GM12801 (cell line): ENCODE measurements around the gene HNRNPAB.

Experiments used
- TF ChIP-seq, protein P1 (sequence below): IDR thresholded peaks from one replicate; pipeline ENCODE4 v1.5.1; 2011; ENCODE audit warnings: control low read depth; ENCODE audit not compliant: insufficient read length; ENCODE audit errors: extremely low read depth

HNRNPAB gene

DNA sequence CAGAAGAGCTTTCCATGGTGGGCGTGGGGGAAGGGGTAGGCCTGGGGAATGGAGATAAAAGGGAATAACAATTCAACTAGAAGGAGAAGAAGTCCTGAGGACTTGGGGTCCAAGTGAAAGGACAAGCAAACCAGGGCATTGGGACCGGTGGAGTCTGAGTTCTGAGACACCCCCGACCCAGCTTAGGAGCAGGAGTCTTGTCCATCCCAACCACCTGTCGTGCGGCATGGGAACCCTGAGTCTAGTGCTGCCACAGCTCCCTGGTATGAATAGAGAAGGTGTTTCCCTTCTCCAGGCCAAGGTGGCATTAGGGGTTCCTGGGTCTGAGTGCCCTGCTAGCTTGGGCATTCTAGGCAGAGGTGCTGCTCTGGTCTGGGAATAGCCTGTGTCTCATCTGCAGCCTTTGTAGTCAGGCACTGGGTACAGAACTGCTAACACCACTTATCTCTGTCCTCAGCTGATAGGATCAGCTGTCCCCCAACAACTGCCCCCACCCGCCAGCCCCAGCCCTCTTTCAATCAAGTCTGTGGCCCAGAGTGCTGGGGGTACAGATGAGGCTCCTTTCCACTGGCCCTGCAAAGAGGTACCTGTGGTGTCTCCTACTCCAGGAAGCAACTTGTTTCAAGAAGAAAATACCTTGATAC is 9.9 kb downstream of the HNRNPAB start:
- TF ChIP-seq, protein P1, sequence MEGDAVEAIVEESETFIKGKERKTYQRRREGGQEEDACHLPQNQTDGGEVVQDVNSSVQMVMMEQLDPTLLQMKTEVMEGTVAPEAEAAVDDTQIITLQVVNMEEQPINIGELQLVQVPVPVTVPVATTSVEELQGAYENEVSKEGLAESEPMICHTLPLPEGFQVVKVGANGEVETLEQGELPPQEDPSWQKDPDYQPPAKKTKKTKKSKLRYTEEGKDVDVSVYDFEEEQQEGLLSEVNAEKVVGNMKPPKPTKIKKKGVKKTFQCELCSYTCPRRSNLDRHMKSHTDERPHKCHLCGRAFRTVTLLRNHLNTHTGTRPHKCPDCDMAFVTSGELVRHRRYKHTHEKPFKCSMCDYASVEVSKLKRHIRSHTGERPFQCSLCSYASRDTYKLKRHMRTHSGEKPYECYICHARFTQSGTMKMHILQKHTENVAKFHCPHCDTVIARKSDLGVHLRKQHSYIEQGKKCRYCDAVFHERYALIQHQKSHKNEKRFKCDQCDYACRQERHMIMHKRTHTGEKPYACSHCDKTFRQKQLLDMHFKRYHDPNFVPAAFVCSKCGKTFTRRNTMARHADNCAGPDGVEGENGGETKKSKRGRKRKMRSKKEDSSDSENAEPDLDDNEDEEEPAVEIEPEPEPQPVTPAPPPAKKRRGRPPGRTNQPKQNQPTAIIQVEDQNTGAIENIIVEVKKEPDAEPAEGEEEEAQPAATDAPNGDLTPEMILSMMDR = no peak

DNA sequence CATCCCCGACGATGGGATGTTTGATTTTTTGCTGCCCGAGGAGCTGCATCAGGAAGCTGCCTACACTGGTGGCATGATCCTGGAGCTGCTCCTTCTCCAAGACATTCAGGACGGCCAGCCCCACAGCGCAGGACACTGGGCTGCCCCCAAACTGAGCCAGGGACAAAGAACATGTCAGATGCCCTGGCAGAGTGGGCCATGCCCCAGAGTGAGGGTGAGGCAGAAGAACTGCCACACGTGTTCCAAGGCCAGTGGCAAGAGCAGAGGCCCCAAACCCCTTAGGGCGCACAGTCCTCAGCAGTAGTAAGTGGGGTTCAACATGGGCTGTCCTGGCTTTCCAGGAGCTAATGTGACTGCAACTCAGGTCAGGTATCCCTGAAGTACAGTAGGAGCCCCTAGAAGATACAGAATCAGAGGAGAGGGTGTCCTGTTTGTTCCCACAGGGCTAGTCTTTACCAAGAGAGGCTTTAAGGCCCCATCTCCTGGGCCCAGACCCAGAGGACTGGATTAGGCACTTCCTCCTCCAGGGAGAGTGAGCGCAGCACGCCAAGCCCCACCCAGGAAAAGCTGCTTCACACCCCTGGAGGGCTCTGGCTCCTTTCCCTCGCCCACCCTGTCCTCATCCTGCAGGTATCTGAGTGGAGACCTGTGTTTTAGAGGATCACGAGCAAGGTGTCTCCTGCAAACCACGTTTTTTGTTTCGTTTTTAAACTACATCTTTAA is 11.1 kb downstream of the HNRNPAB start:
- TF ChIP-seq, protein P1 = no peak

DNA sequence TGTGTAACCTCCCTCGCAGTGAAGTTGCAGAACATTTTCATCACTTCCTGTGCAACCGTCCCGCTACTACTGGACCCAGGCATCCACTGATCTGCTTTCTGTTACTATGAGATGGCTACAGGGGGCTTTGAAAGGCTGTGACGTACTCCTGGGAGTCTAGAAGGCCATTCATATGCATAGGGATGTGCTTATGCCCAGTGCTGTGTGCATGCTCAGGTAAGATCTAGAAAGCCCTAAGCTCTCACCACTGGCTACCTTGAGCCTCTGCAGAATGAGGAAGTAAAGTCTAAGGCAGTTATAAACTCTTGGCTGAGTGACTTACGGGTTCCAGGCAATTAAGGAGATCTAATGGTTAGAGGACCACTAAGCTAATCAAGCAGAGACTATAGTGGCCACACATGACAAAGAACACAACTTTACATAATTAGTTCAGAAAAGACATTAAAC is 11.8 kb downstream of the HNRNPAB start:
- TF ChIP-seq, protein P1 = no peak

DNA sequence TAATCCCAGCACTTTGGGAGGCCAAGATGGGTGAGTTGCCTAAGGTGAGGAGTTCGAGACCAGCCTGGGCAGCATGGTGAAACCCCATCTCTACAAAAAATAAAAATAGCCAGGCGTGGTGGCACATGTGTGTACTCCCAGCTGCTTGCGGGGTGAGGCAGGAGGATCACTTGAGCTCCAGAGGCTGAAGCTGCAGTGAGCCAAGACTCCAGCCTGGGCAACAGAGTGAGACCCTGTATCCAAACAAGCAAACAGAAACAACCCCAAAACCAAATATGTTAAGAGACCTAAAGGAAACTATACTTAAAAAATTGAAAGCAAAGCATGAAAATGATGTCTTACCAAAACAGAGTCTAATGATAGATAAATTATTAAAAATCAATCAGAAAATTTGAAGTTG is 12.4 kb downstream of the HNRNPAB start:
- TF ChIP-seq, protein P1 = no peak

DNA sequence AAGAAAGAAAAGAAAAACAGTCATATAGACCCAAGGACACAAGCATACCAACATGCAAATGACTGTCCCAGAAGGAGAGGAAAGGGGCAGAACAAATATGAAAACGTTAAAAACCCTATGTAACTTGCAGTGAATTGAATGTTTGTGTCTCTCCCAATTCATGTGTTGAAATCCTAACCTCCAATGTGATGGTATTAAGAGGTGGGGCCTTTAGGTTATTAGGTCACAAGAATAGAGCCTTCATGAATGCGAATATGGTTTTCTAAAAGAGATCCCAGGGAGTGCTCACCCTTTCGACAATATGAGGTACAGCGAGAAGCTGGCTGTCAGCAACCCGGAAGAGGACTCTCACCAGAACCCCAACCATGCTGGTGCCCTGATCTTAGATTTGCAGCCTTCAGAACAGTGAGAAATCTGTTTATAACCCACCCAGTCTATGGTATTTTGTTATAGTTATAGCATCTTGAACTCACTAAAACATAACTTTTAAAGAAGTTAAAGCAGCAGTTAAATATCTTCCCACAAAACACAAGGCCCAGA is 14.0 kb downstream of the HNRNPAB start:
- TF ChIP-seq, protein P1 = no peak

DNA sequence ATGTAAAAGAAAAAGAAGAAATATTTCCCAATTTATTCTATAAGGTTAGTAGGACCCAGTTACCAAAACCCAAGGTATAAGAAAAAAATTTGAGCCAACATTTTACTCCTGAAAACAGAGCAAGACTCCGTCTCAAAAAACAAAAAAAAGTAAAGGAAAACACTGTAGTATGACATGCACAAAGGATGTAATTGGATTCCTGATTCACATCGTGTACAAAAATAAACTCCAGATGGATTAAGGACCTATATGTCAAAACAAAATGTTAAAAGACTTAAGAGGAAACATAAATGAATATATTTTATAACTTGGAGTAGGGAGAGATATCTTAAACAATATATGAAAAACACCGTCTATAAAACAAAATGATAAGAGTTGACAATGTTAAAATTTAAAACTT is 14.5 kb downstream of the HNRNPAB start:
- TF ChIP-seq, protein P1 = no peak

DNA sequence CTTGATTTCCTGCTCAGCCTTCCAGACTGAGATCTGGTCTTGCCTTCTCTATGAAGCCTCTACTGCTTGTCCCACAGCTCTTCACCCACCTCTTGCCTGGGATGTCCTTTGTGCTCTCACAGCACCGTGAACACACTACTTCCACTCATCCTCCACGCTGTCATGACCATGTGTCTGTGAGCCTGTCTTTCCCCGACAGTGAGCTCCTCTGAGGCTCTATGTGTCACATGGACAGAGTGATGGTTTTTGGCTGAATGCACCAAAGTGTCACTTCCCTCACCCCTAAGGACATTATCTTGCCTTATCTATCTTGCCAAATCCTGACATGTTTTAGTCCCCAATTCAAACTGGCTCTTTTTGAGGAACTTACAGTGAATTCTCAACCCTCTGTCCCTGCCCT is 16.9 kb downstream of the HNRNPAB start:
- TF ChIP-seq, protein P1 = no peak
